Embryonic facial prominence (tissue), 1 donor: ENCODE data around the gene ODAM.
"Not testable (repeated sequence)": the region's sequence is repeated elsewhere in the genome, so short reads cannot be mapped to it uniquely, and the experiment has no call there.

Experiments
- DNase-seq: peaks from one replicate; pipeline ENCODE4 v3.0.0-alpha.2; 2016; ENCODE audit errors: extremely low spot score

Gene ODAM

GRCh38 chr4:70195425-70195824 lies at the start of gene ODAM:
ODAM (plus strand) TSS chr4:70195725; CDS start chr4:70196544, 819 bp downstream.
- DNase-seq, result no peak

- DNase-seq, result no peak
Observed at GRCh38 chr4:70151271-70151670, 44.3 kb upstream of the ODAM start.

GRCh38 chr4:70152088-70152487 lies 43.4 kb upstream of the ODAM start:
- no peak for DNase-seq

GRCh38 chr4:70153937-70154336 lies 41.6 kb upstream of the ODAM start, which contains the start of gene PRR27:
PRR27 (plus strand) TSS chr4:70154237; CDS start chr4:70154376, 139 bp downstream.
- DNase-seq, result no peak

GRCh38 chr4:70158576-70158975 lies 36.9 kb upstream of the ODAM start:
- DNase-seq, result no peak

- DNase-seq, result no peak
Observed at GRCh38 chr4:70177090-70177489, 18.4 kb upstream of the ODAM start.

GRCh38 chr4:70178075-70178660 lies 17.4 kb upstream of the ODAM start:
- no peak for DNase-seq

GRCh38 chr4:70179811-70180210 lies 15.7 kb upstream of the ODAM start:
- no peak for DNase-seq

- DNase-seq, result no peak
Observed at GRCh38 chr4:70181864-70182263, 13.7 kb upstream of the ODAM start.

GRCh38 chr4:70182517-70183167 lies 12.9 kb upstream of the ODAM start:
- no peak for DNase-seq

- no peak for DNase-seq
Observed at GRCh38 chr4:70183168-70183939, 12.2 kb upstream of the ODAM start.

GRCh38 chr4:70183940-70184246 lies 11.6 kb upstream of the ODAM start:
- no peak for DNase-seq

- no peak for DNase-seq
Observed at GRCh38 chr4:70187216-70187615, 8.3 kb upstream of the ODAM start.

- DNase-seq, result no peak
Observed at GRCh38 chr4:70190579-70190978, 4.9 kb upstream of the ODAM start.

GRCh38 chr4:70191647-70192046 lies 3.9 kb upstream of the ODAM start:
- no peak for DNase-seq

- DNase-seq, result no peak
Observed at GRCh38 chr4:70192895-70193294, 2.6 kb upstream of the ODAM start.

GRCh38 chr4:70196857-70197256 lies 1.3 kb downstream of the ODAM start:
- no peak for DNase-seq

- DNase-seq, result no peak
Observed at GRCh38 chr4:70197842-70198241, 2.3 kb downstream of the ODAM start.

- no peak for DNase-seq
Observed at GRCh38 chr4:70203601-70204000, 8.1 kb downstream of the ODAM start.

- DNase-seq, result not testable (repeated sequence)
Observed at GRCh38 chr4:70212752-70213151, 17.2 kb downstream of the ODAM start.

GRCh38 chr4:70216109-70216508 lies 20.6 kb downstream of the ODAM start:
- not testable (repeated sequence) for DNase-seq

GRCh38 chr4:70216550-70216949 lies 21.0 kb downstream of the ODAM start:
- not testable (repeated sequence) for DNase-seq

GRCh38 chr4:70221389-70221788 lies 25.9 kb downstream of the ODAM start:
- not testable (repeated sequence) for DNase-seq
